ENCODE measurements around the gene MEAK7.

DNA sequence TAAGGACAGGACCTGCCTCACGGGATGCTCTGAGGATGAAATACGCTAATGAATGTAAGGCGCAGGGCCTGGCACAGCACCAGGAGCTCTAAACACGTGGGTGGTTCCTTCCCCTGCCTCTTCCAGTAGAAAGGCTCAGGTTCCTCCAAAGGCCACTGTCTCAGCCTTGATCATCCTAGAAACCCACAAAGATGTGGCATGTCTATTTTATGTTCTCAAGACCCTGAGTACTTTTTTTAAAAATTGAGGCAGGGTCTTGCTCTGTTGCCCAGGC lies 17.0 kb upstream of the MEAK7 start:
- TF ChIP-seq, protein P1, sequence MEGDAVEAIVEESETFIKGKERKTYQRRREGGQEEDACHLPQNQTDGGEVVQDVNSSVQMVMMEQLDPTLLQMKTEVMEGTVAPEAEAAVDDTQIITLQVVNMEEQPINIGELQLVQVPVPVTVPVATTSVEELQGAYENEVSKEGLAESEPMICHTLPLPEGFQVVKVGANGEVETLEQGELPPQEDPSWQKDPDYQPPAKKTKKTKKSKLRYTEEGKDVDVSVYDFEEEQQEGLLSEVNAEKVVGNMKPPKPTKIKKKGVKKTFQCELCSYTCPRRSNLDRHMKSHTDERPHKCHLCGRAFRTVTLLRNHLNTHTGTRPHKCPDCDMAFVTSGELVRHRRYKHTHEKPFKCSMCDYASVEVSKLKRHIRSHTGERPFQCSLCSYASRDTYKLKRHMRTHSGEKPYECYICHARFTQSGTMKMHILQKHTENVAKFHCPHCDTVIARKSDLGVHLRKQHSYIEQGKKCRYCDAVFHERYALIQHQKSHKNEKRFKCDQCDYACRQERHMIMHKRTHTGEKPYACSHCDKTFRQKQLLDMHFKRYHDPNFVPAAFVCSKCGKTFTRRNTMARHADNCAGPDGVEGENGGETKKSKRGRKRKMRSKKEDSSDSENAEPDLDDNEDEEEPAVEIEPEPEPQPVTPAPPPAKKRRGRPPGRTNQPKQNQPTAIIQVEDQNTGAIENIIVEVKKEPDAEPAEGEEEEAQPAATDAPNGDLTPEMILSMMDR (IDR thresholded peaks at IDR 0.05 in 4 of 5, conservative IDR thresholded peaks at IDR 0.05 in 1 of 5), result no peak
- no peak for TF ChIP-seq POLR2A (IDR thresholded peaks at IDR 0.05)

All from gastrocnemius medialis (tissue), 4 donors.